HL-60 (cell line): Measurements from ENCODE around the gene ZNF746.
A peak's percentile ranks its signal among the peaks of the same experiment; 100 is the strongest.

Experiments used
- DNase-seq, 2 experiments: peaks; one replicate each; pipeline ENCODE4 v3.0.0-alpha.2; 2010 to 2020; ENCODE audit warnings: low read depth in 1 of 2, low spot score in 1 of 2
- H3K27ac ChIP-seq: fragments of 250-450 bp; sonication (Bioruptor Pico); replicated peaks from 2 replicates; pipeline ENCODE4 v1.5.1; 2020; ENCODE audit warnings: mild to moderate bottlenecking, moderate library complexity
- H3K27me3 ChIP-seq: fragments of 250-450 bp; sonication (Bioruptor Pico); 2 replicates; pipeline ENCODE4 v1.5.1; 2021; ENCODE audit warnings: mild to moderate bottlenecking, moderate library complexity; ENCODE audit not compliant: insufficient read depth, poor library complexity, severe bottlenecking
- H3K4me3 ChIP-seq: replicated peaks from 2 replicates; pipeline ENCODE4 v1.5.1; 2011; ENCODE audit warnings: mild to moderate bottlenecking, control low read depth, low read length; ENCODE audit not compliant: insufficient read depth
- GABPA ChIP-seq: IDR thresholded peaks from 2 replicates; pipeline ENCODE4 v1.6.1; 2012; ENCODE audit warnings: low read depth
- POLR2AphosphoS5 ChIP-seq: IDR thresholded peaks from 2 replicates; pipeline ENCODE4 v1.6.1; 2012; ENCODE audit warnings: low read depth
- SPI1 ChIP-seq: IDR thresholded peaks from 2 replicates; pipeline ENCODE4 v1.6.1; 2012; ENCODE audit warnings: low read depth, mild to moderate bottlenecking, borderline replicate concordance
- TF ChIP-seq, protein P1 (sequence below): IDR thresholded peaks from one replicate; pipeline ENCODE4 v1.5.1; 2011; ENCODE audit warnings: low read length, control low read depth, inconsistent platforms; ENCODE audit not compliant: insufficient read depth
- TF ChIP-seq, protein P2 (sequence below): IDR thresholded peaks from 2 replicates; pipeline ENCODE4 v1.6.1; 2012; ENCODE audit warnings: low read depth; ENCODE audit not compliant: insufficient replicate concordance

ZNF746 gene

DNA sequence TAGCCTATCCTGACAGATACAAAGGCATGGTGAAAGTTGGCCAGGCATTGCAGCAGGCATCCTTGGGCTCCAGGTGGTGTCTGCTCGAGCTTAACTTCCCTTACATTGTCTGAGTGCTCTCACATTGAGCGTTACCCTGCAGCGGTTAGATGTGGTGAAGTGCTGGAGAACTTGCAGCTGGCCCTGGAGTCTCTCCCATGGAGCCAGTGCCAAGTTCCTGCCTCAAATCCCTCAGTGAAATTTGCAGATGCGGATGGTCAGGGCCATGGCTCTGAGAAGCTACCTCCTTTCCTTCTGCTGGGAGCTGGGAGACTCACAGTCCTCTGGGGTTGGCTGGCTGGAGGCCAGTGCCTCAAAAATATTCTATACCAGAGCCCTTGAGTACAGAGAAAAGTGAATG is 3.3 kb upstream of the ZNF746 start:
- Histone ChIP-seq H3K27ac (no peak overlapping the region), H3K4me3 (no peak overlapping the region), H3K27me3 (no peaks in the 10 kb centered on the region)
- no peak for DNase-seq
- TF ChIP-seq GABPA = no peak
- TF ChIP-seq, protein P1, sequence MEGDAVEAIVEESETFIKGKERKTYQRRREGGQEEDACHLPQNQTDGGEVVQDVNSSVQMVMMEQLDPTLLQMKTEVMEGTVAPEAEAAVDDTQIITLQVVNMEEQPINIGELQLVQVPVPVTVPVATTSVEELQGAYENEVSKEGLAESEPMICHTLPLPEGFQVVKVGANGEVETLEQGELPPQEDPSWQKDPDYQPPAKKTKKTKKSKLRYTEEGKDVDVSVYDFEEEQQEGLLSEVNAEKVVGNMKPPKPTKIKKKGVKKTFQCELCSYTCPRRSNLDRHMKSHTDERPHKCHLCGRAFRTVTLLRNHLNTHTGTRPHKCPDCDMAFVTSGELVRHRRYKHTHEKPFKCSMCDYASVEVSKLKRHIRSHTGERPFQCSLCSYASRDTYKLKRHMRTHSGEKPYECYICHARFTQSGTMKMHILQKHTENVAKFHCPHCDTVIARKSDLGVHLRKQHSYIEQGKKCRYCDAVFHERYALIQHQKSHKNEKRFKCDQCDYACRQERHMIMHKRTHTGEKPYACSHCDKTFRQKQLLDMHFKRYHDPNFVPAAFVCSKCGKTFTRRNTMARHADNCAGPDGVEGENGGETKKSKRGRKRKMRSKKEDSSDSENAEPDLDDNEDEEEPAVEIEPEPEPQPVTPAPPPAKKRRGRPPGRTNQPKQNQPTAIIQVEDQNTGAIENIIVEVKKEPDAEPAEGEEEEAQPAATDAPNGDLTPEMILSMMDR = no peak

DNA sequence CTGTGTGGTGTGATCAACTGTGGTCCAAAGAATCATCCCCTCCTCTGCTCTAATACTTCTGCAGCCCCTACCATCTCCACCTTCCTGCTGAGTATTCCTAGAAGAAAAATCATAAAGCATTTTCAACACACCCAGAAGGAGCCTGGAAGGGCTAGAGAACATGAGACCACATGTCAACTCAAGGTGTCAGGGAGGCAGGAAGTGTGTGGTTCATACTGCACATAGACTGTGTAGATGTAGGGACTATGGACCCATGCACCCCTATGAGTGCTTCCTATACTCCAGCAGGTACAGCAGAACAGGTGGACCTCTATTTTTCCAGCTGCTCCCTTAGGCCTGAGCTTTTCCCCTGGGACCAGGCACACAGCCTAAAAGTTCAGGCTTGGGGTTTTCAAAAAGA is 2.6 kb upstream of the ZNF746 start:
- TF ChIP-seq SPI1 = no peak
- TF ChIP-seq, protein P2, sequence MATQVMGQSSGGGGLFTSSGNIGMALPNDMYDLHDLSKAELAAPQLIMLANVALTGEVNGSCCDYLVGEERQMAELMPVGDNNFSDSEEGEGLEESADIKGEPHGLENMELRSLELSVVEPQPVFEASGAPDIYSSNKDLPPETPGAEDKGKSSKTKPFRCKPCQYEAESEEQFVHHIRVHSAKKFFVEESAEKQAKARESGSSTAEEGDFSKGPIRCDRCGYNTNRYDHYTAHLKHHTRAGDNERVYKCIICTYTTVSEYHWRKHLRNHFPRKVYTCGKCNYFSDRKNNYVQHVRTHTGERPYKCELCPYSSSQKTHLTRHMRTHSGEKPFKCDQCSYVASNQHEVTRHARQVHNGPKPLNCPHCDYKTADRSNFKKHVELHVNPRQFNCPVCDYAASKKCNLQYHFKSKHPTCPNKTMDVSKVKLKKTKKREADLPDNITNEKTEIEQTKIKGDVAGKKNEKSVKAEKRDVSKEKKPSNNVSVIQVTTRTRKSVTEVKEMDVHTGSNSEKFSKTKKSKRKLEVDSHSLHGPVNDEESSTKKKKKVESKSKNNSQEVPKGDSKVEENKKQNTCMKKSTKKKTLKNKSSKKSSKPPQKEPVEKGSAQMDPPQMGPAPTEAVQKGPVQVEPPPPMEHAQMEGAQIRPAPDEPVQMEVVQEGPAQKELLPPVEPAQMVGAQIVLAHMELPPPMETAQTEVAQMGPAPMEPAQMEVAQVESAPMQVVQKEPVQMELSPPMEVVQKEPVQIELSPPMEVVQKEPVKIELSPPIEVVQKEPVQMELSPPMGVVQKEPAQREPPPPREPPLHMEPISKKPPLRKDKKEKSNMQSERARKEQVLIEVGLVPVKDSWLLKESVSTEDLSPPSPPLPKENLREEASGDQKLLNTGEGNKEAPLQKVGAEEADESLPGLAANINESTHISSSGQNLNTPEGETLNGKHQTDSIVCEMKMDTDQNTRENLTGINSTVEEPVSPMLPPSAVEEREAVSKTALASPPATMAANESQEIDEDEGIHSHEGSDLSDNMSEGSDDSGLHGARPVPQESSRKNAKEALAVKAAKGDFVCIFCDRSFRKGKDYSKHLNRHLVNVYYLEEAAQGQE = no peak
- H3K27me3 ChIP-seq = no peaks in the 10 kb centered on the region
- no peak overlapping the region for H3K27ac ChIP-seq
- H3K4me3 ChIP-seq = no peak overlapping the region
- no peak for DNase-seq

DNA sequence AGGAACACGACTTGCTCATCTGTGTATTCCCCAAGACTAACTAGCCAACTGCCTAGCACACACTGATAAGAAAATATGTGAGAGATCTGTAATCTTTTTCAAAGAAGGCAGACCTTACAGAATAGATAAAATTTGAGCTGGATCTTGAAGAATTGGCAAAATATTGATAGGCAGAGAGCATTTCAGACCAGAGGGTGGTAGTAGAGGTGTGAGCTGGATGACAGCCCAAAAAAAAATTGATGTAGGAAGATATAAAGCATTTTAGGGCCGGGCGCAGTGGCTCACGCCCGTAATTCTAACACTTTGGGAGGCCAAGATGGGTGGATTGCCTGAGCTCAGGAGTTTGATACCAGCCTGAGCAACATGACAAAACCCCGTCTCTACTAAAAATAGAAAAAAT is 1.2 kb upstream of the ZNF746 start:
- no peak overlapping the region for H3K4me3 ChIP-seq
- no peak overlapping the region for H3K27ac ChIP-seq
- no peaks in the 10 kb centered on the region for H3K27me3 ChIP-seq
- no peak for DNase-seq
- TF ChIP-seq, protein P1 = no peak
- TF ChIP-seq POLR2AphosphoS5 = no peak
- TF ChIP-seq GABPA = no peak
- no peak for TF ChIP-seq SPI1
- TF ChIP-seq, protein P2 = no peak

DNA sequence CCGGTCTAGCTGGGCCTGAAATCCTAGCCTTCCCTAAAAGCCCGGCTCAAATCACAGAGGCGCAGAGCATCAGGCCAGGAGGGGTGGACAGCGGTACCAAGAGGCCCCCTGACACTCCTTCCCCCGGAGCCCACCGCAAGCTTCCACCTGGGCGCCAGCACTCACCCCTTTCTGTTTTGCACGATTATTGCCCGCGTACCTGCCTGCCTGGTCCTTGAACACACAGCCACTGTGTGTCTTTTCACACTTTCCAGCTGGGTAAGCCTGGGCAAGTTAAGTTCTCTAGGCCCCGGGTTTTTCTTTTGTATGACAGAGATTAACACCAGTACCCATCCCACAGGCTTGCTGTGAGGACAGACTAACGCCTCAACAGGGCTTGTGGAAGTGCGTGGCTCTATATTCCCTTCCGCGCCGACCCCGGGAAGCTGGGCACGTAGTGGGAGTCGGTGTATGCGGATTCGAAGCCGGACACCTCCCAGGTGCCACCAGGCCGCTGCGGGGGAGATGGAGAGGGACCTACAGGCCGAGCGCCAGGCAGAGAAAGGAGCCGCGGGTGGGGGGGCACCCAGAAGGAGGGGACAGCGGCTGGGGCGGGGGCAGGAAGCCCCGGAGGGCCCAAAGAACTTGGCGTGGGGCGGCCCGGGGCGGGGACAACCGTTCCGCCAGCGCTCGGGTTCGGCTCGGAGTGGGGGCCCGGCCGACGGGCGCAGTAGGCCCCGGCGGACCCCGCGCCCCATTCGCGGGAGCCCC is 792 bp downstream of the ZNF746 start:
- DNase-seq = peak; percentile 28 to 29
- H3K4me3 ChIP-seq = peak overlapping the region; percentile 72
- TF ChIP-seq POLR2AphosphoS5 (no peak), GABPA (no peak), SPI1 (no peak)
- TF ChIP-seq, protein P1 = no peak
- TF ChIP-seq, protein P2 = no peak
- H3K27ac ChIP-seq = peak overlapping the region; percentile 47
- no peaks in the 10 kb centered on the region for H3K27me3 ChIP-seq
